Type B pancreatic cell (in vitro differentiated cells): Measurements from ENCODE around the gene ITSN1. TPM values are rescaled to one million over a fixed set of nuclear protein-coding genes. Genes with fewer than 3 reads are reported as not detected.
"Not testable (repeated sequence)": the region's sequence is repeated elsewhere in the genome, so short reads cannot be mapped to it uniquely, and the experiment has no call there.

Experiments
- DNase-seq: peaks from one replicate; pipeline ENCODE4 v3.0.0; 2021; ENCODE audit warnings: mixed read lengths; ENCODE audit not compliant: unreplicated experiment; ENCODE audit errors: extremely low spot score
- H3K27ac Mint-ChIP-seq: 2 replicates; pipeline ENCODE4 v1.8.0; 2021; ENCODE audit warnings: mild to moderate bottlenecking, mixed read lengths
- H3K27me3 Mint-ChIP-seq: 2 replicates; pipeline ENCODE4 v1.8.0; 2021; ENCODE audit warnings: mixed read lengths
- H3K36me3 Mint-ChIP-seq: 2 replicates; pipeline ENCODE4 v1.8.0; 2021; ENCODE audit warnings: mixed read lengths
- H3K4me1 Mint-ChIP-seq: one replicate; pipeline ENCODE4 v1.8.0; 2021; ENCODE audit warnings: mixed read lengths; ENCODE audit not compliant: unreplicated experiment
- H3K4me3 Mint-ChIP-seq: 2 replicates; pipeline ENCODE4 v1.8.0; 2021; ENCODE audit warnings: mild to moderate bottlenecking, mixed read lengths
- H3K9me3 Mint-ChIP-seq: 2 replicates; pipeline ENCODE4 v1.8.0; 2021; ENCODE audit warnings: mixed read lengths
- CTCF ChIP-seq: fragments of 200-600 bp; sonication (generic); conservative IDR thresholded peaks from 2 replicates; pipeline ENCODE4 v1.5.0; 2021; ENCODE audit warnings: antibody characterized with exemption, mild to moderate bottlenecking
- total RNA-seq: library from RNA; stranded (reverse); gene quantifications from 2 replicates; pipeline ENCODE4 v1.2.1, GENCODE V29; 2021; ENCODE audit warnings: low replicate concordance

ITSN1 gene
- total RNA-seq, 1 donor from 2014 or later: 89.1 TPM

GRCh38 chr21:33712022-33712803 is 69.9 kb downstream of the ITSN1 start:
- H3K27me3 Mint-ChIP-seq: no peaks in the 10 kb centered on the region
- DNase-seq: no peak
- peaks cover 14% of the 10 kb centered on the region for H3K4me1 Mint-ChIP-seq
- H3K9me3 Mint-ChIP-seq: peaks cover 18% of the 10 kb centered on the region
- H3K27ac Mint-ChIP-seq: peak overlapping the region; percentile 10
- peaks cover 28% of the 10 kb centered on the region for H3K36me3 Mint-ChIP-seq
- TF ChIP-seq CTCF: no peak
- no peak overlapping the region for H3K4me3 Mint-ChIP-seq

- DNase-seq: no peak
- no peak for TF ChIP-seq CTCF
- peaks cover 26% of the 10 kb centered on the region for H3K36me3 Mint-ChIP-seq
- H3K27me3 Mint-ChIP-seq: no peaks in the 10 kb centered on the region
- H3K9me3 Mint-ChIP-seq: no peaks in the 10 kb centered on the region
- no peak overlapping the region for H3K4me3 Mint-ChIP-seq
- H3K4me1 Mint-ChIP-seq: peaks cover 2% of the 10 kb centered on the region
- no peak overlapping the region for H3K27ac Mint-ChIP-seq
These were observed 78.8 kb downstream of the ITSN1 start for GRCh38 chr21:33721081-33721480.

DNA sequence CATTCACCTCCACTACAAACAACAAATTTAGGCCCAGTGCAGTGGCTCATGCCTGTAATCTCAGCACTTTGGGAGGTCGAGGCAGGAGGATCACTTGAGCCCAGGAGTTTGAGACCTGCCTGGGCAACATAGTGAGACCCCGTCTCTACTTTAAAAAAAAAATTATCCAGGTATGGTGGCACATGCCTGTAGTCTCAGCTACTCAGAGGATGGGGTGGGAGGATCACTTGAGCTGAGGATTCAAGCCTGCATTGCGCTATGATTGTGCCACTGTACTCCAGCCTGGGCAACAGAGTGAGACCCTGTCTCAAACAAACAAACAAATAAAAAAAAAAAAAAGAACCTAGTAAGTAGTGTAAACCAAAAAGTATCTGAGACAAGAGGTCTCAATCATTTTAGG is 86.8 kb downstream of the ITSN1 start:
- not testable (repeated sequence) for H3K4me1 Mint-ChIP-seq, DNase-seq, H3K27me3 Mint-ChIP-seq, H3K9me3 Mint-ChIP-seq, H3K4me3 Mint-ChIP-seq
- peaks cover 22% of the 10 kb centered on the region for H3K36me3 Mint-ChIP-seq
- H3K27ac Mint-ChIP-seq: peak overlapping the region; percentile 6

DNA sequence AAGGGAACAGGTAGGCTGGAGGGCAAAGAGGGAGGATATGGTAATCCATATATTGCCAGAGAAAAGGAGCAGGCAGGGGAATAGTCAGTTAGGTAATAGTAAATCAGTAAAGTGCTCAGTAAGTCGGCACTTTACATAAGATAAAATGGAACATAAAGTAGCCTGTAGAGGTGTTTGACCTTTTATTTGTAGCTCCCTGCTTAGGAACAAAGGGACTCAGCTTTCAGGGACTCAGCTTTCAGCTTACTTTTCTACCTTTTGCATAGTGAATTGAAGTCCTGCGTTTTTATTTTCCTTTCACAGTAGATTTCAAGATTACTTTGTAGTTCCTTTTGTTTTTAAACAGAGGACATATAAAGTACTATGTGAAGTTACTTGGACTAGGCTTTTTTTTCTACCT is 87.3 kb downstream of the ITSN1 start:
- Mint-ChIP-seq H3K4me3 (no peak overlapping the region), H3K27me3 (no peaks in the 10 kb centered on the region), H3K9me3 (no peaks in the 10 kb centered on the region), H3K27ac (peak overlapping the region; percentile 6), H3K36me3 (peaks cover 17% of the 10 kb centered on the region), H3K4me1 (peaks cover 7% of the 10 kb centered on the region)
- no peak for DNase-seq
- no peak for TF ChIP-seq CTCF

DNA sequence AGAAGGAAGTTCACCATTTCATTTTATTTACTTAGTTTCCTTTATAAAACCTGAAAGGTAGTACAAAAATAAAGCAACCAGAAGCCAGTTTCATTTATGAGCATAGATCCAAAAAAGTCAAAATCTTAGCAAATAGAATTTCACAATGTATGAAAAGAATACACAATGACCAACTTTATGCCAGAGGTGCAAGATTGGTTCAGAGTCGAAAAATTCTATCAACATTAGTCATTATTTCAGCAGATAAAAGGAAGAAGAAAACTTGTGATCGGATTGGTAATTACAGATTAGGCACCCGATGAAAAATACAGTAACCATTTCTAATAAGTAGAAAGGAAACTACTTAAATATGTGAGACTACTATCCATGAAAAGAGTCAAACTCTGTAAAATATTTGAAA is 89.1 kb downstream of the ITSN1 start:
- Mint-ChIP-seq H3K4me3 (no peak overlapping the region), H3K27me3 (no peaks in the 10 kb centered on the region), H3K36me3 (peaks cover 12% of the 10 kb centered on the region), H3K4me1 (peaks cover 9% of the 10 kb centered on the region), H3K27ac (no peak overlapping the region), H3K9me3 (no peaks in the 10 kb centered on the region)
- TF ChIP-seq CTCF: no peak
- DNase-seq: no peak

DNA sequence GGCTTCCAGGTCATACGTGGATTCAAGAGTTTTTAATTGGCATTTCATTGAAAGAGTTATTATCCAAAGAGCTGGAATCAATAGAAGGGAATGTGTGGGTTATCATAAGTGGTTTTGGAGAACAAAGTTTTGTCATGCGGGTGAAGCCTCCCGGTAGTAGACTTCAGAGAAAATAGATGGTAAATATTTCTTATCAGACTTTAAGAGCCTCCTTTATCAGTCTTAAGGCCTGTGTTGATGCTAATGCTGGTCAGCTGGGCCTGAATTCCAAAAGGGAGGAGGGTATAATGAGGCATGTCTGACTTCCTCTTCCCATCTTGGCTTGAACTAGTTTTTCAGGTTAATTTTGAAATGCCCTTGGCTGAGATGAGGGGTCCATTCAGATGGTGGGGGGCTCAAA is 89.7 kb downstream of the ITSN1 start:
- Mint-ChIP-seq H3K27me3 (no peaks in the 10 kb centered on the region), H3K27ac (no peak overlapping the region), H3K4me3 (no peak overlapping the region), H3K36me3 (peaks cover 10% of the 10 kb centered on the region), H3K4me1 (peaks cover 9% of the 10 kb centered on the region), H3K9me3 (no peaks in the 10 kb centered on the region)
- no peak for TF ChIP-seq CTCF
- DNase-seq: no peak
